IPS-NIHi11 (cell line): ENCODE data around the gene PLXNB2.

ENCODE experiments used
- DNase-seq: peaks from one replicate; pipeline ENCODE4 v3.0.0; 2012; ENCODE audit warnings: mixed read lengths, low spot score

The PLXNB2 gene

DNA sequence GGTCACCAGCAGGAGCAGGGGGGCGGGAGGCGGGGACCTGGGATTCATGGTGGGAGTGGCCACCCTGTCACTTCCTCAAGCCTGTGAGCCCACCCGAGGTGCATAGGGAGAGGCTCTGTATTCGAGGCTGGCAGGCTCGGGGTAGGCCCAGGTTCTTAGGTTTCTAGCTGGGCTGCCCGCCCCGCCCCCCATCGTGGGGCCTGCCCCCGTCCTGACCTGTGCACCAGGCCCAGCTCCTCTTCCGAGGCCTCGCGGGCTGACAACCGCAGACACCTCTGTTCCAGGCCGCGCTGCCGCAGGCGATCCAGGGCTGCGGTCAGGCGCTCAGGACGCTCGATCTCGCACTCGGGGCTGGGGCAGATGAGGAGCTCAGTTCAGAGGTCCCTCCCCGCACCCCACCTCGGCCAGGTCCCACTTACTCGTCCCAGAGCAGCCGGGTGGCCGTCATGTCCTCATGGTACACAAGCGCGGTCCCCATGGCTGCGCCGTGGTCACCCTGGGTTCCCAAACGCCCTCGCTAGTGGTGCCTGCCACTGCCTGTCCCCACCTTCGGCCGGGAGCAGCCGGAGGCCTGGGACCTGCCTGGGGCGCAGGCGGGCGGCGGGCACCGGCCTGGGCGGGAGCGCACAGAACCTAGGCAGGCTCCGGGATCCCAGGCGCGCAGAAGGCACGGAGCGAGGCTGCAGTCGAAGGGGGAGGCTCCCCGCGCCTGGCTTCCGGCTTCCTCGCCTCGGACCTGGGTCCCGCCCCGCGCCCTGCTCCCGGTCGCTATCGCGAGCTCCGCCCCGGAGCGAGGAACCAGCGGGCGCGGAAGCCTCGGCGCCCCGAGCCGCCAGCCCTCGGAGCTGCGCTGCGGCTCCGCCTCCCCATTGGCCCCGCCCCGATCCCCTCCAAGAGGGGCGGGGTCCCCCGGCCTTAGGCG is 56.6 kb downstream of the PLXNB2 start, which contains the start of gene HDAC10:
Gene HDAC10 (minus strand): TSS at position 711 of the 922 bp plus-strand sequence. CDS start 233 bp downstream, at position 478.
- peak; percentile 94 for DNase-seq

DNA sequence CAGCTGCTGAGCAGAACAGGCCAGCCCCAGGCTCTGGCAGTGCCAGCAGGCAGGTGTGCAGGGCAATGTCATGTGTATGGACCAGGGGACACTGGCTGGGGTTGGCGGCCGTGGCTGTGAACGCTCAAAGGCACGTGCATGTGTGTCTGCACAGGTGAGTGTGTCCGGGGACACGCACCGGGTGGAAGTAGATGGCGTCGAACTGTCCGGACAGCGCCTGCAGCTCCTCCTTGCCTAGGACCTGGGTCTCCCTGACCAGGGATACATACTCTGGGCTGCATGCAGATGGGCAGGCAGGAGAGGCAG is 57.2 kb downstream of the PLXNB2 start:
- no peak for DNase-seq

GRCh38 chr22:50249341-50250248 is 57.9 kb downstream of the PLXNB2 start:
- no peak for DNase-seq

- DNase-seq: no peak
These were observed 59.0 kb downstream of the PLXNB2 start for GRCh38 chr22:50248196-50249081.

GRCh38 chr22:50247748-50248147 is 59.7 kb downstream of the PLXNB2 start:
- peak; percentile 66 for DNase-seq

DNA sequence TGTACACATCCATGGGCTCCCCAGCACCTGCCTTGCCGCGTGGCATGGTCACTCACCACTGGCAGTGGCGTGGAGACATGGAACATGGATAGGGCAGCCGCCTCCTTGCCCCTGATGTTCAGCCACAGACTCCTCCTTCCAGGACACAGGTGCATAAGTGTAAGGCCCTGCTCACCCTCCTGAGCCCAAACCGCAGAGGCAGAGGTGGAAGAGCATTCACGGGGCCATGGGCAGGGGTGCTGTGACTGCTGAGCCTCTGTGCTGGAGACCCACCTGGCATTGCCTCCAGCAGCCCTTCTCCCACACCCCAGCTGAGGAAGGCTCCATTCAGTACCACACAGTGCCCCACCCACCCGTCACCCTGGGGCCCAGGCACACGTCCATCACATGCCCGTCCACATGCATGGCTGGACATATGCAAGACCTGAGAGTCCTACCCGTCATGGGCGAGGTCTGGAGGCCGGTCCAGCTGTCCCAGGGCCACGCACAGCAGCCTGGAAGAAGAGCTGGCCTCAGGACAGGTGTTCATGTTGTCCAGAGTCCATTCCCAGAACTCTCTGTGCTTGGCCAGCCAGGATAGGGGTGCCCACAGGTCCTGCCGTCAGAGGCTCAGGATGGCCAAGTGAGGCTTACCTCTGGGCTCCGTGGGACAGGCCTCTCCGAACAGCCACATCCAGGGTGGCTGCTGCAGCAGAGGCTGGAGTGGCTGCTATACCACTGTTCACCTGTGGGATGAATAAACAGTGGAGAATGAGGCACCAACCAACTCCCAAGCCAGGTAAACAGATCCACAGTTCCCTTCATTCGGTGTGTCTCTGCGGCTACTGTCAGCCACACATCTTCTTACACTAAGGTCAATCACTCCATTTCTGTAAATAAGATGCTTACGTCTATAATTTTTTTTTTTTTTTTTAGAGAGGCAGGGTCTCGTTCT is 60.9 kb downstream of the PLXNB2 start:
- DNase-seq: no peak

DNA sequence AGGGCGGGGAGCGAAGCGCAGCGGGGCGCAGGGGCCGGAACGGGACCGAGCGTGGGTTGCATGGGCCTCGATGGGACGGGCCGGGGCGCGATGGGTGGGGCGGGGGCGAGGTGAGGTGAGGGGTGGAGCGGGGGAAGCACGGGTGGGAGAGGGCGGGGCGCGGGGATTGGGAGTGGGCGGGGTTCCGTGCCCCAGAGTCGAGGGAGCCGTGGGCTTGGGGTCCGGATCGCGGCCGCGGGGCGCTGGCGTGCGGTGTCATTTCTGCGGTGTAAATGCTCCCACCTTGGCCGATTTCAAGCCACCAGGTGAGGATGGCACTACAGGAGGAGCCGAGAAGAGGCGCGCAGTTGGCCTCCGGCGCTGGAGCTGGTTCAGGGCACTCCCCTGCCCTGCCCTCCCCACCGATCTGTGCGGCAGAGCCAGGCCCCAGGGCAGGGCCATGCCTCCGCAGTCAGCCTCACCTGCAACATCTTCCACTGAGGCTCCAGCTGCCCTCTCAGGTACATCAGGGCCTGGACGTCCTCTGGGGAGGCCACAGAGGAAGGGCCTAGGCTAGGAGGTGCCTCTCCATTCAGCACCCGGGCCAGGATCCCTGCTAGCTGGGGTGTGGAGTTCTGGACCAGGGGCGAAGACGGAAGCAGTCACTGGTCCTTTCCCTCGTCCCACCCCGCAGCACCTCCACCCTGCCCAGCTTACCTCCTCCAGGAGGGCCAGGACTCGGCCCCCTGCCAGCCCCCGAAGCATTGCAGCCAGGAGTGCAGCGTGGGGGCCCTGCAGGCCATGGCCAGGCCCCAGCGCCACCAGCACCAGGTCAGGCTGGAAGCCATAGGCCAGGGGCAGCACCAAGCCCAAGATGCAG is 62.0 kb downstream of the PLXNB2 start:
- no peak for DNase-seq

DNA sequence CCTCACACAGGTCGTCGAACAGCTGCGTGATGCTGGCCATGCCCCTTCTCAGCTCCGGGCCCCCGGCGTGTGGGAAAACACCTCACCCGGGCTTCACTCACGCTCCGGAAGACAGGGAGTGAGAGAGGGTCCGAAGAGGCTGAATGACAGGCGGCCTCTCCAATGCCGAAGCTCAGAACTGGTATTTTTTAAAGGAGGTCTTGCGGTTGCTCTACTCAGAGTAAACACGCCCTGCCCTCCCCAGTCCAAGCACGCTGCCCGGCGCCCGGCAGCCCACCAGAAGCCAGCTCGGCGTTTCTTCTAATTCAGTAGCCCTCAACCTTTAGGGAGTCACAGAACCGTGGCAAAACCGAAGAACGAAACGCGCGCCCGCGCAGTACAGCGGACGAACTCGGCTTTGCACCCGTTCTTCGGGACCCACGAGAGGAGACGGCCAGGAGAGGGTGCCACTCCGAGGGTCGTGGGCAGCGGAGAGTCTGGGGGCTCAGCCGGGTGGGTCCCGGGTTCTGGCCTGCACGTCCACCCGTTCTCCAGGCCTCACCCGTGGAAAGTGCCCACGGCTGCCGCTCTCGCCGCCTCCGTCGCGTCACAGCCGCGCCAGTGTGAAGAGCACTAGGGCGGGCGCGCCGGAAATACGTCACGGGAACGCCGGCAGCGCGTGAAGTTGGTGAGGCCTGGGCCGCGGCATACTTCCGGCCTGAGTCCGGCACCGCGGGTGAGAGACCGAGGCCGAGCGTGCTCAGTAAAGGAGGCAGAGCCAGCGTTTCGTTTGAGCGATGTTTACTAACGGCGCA is 62.8 kb downstream of the PLXNB2 start, which contains the start of gene TUBGCP6:
Gene TUBGCP6 (minus strand): TSS at position 604 of the 794 bp plus-strand sequence. CDS start 564 bp downstream, at position 40.
- peak; percentile 92 for DNase-seq

DNA sequence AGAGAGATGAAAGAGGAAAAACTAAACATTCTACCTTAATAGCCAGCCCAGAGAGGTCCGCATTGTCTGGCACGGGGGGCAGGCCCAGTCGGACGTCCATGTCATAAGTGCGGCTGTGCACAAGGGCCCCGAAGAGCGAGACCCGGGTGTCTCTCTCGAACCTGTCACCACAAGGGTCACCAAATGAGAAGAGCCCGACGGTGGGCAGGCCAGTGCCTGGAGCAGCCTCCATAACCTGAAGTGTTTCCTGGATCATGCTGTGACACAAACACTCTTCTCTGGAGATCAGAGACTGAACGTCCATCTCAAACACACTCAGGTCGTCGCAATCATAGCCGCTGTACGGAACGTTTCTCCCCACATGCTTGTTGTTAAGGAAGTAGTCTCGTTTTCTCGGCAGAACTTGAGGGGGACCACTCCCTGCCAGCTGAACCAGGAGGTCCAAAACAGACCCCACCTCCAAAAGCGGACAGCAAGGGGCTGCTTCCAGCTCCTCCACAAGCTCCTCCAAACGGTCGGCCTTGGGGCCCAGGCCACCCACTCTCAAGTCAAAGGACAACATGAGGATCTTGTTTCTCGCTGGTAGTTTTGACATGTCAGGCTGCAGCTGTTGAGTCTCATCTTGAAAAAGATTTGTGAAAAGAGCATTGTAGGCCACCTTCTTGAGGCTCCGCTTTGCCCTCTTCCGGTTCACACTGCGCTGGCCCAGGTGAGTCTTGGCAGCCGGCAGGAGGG is 63.6 kb downstream of the PLXNB2 start:
- no peak for DNase-seq

DNA sequence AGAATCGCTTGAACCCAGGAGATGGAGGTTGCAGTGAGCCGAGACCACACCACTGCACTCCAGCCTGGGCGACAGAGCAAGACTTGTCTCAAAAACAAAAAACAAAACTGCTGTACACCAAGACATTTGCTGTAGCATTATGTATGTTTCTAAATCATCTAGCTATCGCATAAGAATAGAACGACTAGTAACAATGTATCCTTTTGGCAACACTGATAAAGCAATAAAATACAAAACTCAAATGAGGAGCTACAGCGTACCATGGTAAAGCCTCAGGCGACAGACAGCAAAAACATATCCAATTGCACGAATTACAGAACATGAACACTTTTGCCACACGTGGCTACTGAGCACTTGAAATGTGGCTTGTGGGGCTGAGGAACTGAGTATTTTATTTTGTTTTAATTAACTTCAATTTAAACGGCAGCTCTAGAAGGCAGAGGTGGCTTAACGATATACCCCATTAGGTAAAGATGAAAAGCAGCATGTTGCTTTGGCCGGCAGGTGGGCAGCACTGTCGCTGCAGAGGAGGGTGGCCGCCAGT is 65.0 kb downstream of the PLXNB2 start:
- DNase-seq: no peak

GRCh38 chr22:50238755-50239154 is 68.7 kb downstream of the PLXNB2 start:
- no peak for DNase-seq

DNA sequence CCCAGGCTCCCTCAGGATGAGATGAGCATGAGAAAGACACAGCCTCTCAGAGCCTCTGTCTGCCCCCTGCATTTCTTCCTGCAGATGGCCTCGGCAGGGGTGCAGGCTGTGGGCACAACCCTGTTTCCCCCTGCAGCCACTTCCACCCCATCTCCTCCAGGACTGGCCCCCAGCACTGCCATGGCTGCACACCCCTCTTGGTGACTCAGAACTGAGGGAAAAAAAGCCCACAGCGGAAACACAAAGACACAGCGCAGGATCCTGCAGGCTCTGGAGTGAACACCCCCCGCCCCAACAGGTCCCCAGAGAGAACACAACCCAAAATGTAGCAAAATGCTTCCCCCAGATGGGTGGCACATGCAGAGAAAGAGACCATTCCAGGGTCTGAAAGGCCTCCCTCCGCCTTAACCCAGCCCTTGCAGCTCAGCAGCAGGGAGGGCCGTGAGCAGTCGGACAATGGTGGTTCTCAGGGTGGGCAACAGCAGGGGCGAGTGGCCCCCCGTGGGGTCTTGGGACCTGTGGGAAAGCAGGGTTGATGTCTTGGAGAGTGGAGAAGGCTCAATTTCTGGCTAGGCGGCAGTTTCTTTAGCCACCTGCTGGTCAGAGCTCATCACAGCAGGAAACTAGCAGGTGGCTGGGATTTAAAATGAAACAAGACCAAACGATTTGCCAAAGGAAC is 70.6 kb downstream of the PLXNB2 start:
- peak; percentile 55 for DNase-seq

- DNase-seq: no peak
These were observed 74.2 kb downstream of the PLXNB2 start for GRCh38 chr22:50233223-50233622.

GRCh38 chr22:50232481-50233151 is 74.8 kb downstream of the PLXNB2 start:
- DNase-seq: no peak

DNA sequence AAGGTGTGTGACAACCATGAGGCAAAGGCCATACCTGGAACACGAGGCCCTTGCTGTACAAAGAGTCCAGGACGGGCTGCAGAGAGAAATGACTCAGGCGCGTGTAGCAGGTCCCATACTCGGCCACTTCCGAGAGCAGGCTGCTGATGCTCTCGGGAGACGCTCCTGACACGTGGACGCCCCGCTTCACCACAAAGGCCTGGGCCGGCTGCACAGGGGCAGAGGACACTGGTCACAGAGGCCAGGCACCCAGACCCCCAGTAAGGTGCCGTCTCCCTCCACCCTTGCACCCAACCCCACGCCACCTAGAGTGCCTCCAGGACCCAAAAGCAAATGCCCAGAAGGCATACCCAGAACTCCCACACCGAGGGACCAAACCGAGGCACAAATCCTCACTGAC is 78.1 kb downstream of the PLXNB2 start:
- DNase-seq: no peak

- no peak for DNase-seq
These were observed 79.1 kb downstream of the PLXNB2 start for GRCh38 chr22:50228366-50228765.
